Astrocyte (in vitro differentiated cells and primary cell): ENCODE results near the gene STRBP.

Experiments
- EZH2 ChIP-seq: IDR thresholded peaks from 2 replicates; pipeline ENCODE4 v1.6.1; 2012; ENCODE audit warnings: mild to moderate bottlenecking, low read length, inconsistent platforms; ENCODE audit not compliant: insufficient read depth
- TF ChIP-seq, protein P1 (sequence below): IDR thresholded peaks from 2 replicates; pipeline ENCODE4 v1.5.1; 2011; ENCODE audit warnings: low read depth, mild to moderate bottlenecking, inconsistent platforms, low read length, moderate library complexity; ENCODE audit not compliant: insufficient read depth

DNA sequence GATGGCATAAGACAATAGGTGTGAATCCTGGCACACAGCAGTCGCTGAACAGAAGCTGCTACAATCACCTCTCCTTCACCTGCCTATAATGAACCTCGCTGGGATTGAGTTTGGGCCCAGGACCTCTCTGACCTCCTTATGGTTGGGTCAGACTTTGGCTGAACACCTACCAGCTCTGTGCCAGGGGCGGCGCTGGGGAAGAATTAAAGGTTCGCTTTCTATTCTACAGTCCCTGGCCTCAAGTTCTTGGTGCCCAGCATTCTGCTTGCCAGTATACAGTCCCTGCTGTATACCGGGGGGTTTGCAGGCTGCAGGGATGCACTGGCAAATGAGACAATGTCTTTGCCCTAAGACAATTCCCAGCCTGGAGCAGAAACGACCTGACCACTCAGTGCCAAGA, 895 bp upstream of the STRBP start:
- TF ChIP-seq, protein P1, sequence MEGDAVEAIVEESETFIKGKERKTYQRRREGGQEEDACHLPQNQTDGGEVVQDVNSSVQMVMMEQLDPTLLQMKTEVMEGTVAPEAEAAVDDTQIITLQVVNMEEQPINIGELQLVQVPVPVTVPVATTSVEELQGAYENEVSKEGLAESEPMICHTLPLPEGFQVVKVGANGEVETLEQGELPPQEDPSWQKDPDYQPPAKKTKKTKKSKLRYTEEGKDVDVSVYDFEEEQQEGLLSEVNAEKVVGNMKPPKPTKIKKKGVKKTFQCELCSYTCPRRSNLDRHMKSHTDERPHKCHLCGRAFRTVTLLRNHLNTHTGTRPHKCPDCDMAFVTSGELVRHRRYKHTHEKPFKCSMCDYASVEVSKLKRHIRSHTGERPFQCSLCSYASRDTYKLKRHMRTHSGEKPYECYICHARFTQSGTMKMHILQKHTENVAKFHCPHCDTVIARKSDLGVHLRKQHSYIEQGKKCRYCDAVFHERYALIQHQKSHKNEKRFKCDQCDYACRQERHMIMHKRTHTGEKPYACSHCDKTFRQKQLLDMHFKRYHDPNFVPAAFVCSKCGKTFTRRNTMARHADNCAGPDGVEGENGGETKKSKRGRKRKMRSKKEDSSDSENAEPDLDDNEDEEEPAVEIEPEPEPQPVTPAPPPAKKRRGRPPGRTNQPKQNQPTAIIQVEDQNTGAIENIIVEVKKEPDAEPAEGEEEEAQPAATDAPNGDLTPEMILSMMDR: no peak
- no peak for TF ChIP-seq EZH2
